CD4-positive, alpha-beta T cell treated with Interferon gamma for 1 hour (primary cell): ENCODE results near the gene HPS6.

Experiments
- DNase-seq: peaks from one replicate; pipeline ENCODE4 v3.0.0-alpha.2; 2020

Gene HPS6

DNA sequence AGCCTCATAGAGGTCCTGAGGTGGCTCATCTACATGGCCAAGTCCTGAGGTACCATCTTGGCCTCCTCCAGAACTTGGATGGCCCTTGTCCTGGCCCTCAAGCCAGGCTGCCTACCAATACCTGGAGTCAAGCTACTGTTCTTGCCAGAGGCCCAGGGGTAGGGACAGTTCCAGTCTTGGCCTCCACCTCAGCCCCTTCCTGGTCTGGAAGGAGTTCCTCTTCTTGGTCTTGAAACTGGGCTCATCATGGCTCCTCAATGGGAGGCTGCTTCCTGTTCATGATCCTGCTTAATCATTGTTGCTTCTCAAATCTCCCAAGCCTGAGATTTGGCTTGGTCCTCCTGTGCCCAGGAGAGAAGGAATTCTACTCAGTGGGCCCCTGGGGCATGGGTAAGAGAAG is 3.9 kb downstream of the HPS6 start:
- no peak for DNase-seq

DNA sequence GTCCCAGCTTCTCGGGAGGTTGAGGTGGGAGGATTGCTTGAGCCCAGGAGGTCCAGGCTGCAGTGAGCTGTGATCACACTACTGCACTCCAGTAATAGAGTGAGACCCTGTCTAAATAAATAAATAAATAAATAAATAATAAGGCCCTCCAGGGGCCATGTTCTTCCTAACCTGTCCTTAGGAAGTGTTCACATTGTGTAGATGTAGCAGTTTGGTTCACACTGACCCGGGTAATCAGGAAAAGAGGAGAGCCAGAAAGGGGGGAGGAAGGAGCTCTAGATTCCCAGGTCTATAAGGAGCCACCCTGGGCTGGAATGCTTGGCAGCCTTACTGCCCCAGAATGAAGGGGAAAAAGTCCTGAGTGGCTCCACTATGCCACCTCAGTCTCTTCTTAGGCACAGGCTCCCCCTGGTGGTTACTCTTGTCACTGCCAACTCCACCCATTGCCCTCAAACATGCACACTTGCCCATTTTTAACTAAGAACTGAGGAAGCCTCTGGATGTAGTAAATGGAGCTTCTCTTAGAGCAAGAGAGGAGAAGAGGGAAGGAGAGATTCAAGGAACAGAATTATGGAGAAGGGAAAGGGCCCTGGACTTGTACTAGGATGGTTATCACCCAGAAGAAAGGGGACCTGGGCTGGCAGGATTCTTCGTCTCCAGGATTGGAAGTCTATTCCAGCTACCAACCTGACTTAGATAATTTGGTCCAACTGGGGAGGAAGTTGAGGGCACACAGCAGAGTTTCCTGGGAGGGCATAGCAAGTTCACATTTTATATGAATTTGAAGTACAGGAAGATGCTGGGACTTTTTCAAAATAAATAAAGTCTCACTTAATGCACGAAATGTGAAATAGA is 7.8 kb downstream of the HPS6 start:
- peak; percentile 71 for DNase-seq

DNA sequence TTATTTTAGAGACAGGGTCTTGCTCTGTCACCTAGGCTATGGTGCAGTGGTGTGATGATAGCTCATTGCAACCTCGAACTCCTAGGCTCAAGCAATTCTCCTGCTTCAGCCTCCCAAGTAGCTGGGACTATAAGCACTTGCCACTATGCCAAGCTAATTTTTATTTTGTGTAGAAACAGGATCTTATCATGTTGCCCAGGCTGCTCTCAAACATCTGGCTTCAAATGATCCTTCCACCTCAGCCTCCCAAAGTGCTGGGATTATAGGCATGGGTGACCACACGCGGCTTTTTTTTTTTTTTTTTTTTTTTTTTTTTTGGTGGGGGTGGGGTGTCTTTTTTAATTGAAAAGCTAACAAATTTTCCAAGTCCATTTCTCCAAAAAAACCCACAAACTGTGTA is 18.4 kb downstream of the HPS6 start:
- no peak for DNase-seq

DNA sequence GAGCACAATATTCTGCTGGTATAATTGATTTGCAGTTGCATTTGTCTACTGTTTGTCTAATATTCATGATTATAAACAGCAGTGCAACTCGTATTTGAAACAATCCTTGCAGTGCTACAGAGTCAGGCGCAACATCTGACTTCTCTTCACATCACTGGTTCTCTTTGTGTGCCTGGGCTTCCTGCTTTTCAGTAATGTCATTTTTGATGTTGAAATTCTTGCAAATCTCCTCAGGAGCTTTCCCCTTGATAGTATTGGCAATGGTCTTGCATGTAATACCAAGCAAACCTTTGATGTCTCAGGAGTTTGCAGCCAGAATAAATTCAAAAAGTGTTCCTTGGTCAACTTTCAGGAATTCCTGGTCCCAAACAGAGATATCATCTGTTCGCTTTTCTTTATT is 20.2 kb downstream of the HPS6 start:
- no peak for DNase-seq

DNA sequence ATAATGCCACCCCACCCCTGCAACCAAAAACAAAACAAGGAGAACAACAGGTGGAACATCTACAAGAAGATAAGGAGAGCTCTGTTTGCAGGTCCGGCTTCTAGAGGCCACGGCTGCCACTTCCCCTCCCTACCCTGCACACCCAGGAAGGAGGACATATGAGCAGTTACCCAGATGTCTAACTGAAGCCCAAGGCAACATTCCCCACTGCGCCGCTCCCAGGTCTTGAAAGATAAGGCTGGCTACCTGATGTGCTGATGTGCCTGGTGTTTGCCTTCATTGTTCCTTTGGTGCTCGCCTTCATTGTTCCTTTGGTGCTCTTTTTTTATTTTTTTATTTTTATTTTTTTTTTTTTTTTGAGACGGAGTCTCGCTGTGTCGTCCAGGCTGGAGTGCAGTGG is 21.0 kb downstream of the HPS6 start:
- DNase-seq: no peak

DNA sequence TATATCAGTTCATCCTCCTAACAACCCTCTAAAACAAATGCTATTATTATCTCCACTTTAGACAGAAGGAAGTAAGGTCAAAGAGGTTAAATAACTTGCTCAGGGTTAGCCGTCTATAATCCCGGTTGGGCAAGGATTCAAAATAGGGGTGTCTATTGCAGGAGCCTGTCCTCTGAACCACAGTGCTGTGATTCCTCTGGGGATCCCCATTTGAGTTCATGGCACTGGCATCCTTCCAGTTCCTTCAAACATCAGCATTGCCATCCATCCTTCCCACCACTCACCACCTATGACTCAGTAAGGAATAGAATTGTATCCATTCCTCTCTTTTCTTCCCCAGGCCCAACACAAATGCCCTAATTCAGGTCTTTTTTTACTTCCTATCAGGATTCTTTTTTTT is 25.6 kb downstream of the HPS6 start:
- no peak for DNase-seq

DNA sequence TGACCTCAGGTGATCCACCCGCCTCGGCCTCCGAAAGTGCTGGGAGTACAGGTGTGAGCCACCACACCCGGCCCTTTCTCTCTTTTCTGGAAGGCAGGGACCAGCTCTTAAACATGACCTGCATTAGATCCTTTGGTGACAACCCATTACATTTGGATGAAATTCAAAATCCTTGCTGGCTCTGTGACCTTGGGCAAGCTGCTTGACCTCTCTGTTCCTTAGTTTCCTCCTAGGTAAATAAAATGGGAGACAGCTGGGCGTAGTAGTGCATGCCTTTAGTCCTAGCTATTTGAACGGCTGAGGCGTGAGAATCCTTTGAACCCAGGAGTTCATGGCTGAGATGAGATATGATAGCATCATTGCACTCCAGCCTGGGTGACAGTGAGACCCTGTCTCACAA is 31.3 kb downstream of the HPS6 start:
- DNase-seq: no peak

DNA sequence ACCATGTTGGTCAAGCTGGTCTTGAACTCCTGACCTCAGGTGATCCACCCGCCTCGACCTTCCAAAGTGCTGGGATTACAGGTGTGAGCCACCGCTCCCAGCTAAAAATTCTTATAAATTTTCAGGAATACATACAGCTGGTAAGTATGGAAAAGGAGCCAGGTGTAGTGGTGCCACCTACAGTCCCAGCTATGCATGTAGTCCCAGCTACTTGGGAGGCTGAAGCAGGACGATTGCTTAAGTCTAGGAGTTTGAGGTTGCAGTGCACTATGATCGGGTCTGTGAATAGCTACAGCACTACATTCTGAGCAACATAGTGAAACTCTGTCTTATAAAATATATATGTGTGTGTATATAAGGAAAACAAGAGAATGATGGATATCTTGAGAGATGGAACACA is 36.0 kb downstream of the HPS6 start:
- no peak for DNase-seq

DNA sequence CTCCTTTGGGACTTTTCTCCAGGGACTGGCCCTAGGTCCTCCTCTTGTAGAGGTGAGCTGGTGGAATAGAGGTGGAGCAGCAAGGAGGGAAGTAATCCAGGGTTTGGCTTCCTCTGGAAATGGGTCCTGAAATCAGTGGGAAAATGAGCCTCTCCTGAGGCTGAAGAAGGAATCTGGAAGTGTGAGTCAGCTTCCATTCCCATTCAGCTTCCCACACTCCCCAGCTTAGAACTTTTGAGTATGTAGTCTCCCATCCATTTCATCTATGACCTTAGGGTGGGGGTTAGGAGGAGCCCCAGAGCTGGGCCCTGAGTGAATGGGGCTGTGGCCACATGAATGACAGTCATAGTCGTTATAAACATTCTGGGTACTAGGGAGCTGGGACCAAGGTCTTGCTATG is 37.3 kb downstream of the HPS6 start:
- no peak for DNase-seq

DNA sequence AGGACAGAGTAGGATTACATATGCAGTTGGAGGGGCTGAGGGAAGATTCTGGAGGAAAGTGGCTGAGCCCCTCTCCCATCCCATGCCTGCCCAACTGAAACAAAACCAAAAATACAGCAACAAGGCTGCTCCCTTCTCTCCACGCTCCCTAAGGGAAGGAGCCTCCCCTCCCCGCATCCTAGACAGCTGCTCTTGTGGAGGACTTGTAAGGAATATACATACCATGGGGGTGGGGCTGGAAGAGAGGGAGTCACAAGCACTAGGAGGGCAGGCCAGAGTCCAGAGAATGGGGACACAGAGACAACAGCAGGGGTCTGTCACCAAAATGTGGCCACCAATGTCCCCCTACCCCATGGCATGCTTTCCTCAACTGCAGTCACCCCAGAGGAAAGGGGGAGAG is 41.8 kb downstream of the HPS6 start:
- no peak for DNase-seq

DNA sequence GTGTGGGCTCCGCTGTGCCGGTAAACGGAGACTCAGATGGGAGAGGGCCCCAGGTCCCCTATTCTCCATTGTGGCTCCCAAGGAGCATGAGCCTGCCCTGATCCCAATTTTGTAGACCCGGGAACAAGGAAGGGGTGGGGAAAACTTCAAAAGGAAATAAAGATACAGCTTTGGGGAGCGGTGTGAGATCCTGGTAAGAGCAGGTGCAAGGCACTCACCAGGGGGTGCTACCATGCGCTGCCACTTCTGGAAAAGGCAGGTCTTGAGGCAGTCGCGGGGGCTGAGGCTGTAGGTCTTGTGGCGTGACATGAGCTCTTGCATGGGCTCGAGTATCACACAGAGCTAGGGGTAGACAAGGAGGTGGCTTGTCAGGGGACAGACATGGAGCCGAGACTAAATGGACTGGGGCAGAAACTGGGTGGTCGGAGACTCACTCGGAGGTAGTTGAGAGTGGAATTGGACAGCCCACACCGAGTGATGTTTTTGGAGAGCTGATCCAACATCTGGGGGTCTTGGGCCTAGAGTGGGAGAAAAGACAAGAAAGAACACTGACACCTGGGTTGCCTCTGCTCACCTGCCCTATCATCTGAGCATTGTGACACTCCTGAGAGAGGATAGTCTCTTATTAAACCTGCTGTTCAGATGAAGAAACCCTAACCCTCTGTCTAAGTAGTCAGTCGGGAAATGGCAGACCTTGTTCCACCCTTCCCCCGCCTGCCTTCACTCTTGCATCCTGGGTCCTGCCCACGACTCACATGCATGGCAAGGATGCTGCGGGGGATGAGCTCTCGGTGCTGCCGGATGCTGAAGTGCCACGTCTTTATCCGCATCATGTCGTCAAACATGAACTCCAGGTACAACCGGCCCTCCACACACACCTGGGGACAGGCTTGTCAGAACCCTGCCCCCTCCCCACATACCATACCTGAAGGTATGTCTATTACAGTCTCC is 44.3 kb downstream of the HPS6 start:
- DNase-seq: no peak

DNA sequence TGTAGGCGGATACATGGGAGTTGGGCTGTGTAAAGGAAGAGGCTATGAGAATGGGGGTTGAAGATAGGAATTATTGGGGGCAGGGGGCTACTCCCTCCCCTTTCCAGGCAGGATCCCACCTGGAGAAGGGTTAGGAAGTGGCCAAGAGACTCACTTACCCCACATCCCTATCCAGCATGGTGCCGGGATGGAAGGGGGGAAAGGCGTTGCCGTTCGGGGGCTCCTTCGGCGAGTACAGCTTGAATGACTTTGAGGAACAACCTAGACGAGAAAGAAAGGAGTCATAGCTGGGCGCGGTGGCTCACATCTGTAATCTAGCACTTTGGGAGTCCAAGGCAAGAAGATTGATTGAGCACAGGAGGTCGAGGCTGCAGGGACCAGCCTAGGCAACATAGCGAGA is 46.1 kb downstream of the HPS6 start:
- DNase-seq: no peak

DNA sequence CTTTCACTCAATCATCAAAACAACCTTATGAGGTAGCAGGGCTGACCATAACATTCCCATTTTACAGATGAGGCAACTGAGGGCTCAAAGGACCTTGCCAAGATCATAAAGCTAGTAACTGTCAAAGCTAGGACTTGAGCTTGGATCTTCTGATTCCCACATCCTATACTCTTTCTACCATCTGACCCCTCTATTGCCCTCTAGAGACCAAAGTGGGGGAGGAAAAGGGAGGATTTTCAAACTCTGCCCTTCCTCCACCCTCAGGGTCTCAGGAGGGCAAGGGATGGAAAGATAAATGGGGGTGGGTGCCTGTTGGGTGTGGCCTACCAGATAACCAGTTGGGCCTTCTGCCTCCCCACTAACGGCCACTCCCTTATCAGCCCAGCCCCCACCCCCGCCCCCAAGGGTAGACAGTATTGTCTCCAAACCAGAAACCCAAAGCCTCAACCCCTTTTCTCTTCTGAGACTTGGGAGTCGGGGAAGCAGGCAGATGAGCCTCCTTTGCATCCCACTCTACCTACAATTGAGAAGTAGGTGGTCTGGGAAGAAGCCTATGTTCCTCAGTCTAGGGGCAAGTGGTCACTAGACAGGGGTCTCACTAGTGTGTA is 47.2 kb downstream of the HPS6 start:
- no peak for DNase-seq

DNA sequence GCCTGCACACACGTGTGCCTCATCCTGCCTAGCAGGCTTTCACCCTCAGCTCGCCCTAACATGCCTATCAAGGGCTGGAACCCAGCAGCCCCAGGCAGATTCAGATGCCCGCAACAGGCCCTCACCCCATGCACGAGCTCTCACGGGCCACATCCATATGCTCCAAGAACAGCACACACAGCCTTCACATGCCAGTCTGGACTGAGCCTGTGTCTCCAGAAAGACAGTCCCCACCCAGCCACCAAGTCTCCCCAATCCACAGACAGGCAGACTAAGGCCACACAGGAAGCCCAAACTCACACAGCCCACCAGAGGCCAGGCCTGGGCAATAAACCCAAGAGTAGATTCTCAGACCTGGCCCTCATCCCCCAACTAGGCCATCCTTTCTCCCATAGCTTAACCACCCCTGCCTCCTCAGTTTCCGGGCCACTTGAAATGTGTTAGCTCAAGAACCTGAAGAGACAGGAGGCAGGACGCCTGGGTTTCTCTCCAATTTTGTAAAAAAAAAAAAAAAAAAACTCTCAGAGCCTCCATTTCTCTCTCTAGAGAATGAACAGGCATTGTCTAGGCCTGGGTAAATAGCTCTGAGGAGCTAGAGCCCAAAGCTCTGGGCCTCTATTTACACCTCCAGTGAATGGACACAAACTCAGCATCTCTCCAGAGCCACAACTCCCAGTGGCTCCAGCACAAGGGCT is 48.3 kb downstream of the HPS6 start:
- no peak for DNase-seq

DNA sequence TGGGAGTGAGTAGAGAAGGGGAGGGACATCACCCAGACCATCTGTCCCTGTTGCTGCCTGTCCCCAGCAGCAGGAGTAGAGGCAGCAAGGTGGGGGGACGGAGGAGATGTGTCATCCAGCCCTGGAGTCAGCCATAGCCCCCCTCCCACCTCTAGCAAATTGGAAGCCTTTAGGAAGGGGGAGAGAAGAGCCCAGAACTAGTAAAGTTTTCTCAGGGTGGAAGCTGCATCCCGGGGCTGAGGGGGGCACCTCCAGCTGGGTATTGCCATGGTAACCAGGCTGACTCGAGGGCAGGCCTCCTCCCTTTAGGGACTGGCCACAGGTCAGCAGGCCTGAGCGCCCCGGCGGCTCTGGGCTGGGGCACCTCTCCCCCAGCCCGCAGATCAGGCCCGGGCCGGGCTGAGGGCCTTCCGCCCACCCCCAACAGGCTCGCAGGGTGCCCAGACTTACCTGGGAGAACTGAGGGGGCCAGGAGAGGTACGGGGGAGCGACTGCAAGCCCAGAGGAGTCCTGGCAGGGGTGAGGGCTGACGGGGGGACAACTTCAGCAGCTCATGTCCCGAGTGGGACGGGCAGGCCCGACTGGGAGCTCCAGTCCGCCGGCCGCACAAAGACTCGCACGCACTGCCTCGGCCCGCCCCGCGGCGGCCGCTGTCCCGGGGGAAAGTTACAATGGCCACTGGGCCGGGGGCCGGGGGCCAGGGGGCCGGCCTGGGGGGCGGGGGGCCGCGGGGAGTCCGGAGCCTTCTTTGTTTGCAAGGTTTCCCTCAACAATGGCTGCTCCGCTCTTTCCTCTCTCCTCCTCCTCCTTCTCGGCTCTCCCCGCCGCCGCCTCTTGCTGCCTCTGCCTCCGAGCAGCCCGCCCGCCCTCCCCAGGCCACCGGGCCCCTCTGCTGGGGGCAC is 49.1 kb downstream of the HPS6 start:
- DNase-seq: no peak

DNA sequence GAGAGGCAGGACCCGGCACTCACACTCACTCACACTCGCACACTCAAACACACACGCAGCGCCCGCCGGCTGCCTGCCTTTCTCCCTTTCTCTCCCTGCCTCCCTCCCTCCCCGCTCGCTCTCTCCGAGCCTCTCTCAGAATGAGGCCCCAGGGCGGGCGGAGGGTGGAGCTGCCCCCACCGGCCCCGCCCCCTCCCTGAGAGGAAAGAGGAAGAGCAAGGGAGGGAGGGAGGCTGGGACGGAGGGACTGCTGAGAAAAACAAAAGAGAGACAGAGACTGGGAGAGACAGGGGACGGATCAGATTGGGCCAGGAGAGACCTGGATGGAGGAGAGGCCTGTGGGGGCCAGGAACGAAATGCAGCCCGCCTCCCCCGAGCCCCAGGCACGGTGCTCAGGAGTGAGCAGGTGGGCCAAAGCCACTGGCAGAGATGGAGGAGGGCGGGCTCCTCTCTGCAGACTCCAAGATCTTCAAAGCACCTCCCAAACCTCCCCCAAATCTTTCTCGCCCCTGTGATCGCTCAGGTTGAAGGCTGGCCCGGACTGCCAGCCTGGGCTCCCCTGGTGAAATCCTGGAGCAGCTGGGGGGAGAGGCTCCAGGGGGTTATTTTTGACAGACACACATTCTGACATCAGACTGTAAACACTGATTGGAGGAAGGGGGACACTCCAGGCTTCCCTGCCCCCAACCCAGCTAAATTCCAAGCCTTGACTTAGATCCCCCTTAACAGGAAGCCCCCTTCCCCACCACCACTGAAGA is 49.9 kb downstream of the HPS6 start:
- peak; percentile 78 for DNase-seq

DNA sequence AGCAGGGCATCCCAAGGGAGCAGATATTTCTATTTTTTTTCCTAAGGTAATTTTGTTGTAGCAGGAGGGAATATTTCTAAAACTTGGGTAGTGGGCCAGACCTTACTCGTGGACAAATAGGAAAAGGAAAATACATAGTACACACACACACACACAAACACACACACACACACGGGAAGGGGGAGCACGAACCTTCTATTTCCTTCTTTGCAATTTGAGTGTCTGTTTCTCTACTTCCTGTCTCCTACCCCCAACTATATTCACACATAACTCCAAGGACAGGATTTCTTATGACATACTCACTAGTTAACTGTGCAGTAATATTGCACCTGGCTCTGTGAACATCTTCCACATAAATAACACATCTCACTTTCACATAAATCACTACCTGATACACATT is 50.6 kb downstream of the HPS6 start:
- DNase-seq: no peak

DNA sequence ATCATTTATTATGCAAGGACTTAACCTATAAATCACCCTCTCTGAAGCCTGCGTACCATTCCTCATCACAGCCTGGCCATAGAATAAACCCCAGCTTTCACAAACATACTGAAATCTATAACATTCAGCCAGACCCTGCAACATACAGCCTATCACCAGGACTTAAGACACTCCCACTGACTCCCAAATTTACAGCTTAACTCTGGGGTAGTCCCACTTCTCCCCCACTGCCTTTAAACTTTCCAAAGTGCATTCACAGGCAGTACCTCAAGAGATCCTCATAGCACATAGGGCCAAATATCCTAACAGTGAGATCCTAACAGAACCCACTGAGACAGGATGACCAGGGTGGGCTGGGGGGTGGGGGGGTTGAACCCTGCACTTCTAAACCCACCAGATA is 51.5 kb downstream of the HPS6 start:
- no peak for DNase-seq
